ENCODE results near the gene RAMP2. TPM values are rescaled to one million over a fixed set of nuclear protein-coding genes. Genes with fewer than 3 reads are reported as not detected.

Gene RAMP2
- total RNA-seq, 1 donor from 2014 or later = 8.3 TPM

- Mint-ChIP-seq H3K9me3 (no peaks in the 10 kb centered on the region), H3K4me1 (ENCODE audit: unreplicated experiment) (peaks cover 6% of the 10 kb centered on the region), H3K27ac (peak within 1 kb of the TSS; percentile 57), H3K36me3 (peaks cover 6% of the 10 kb centered on the region), H3K4me3 (peak within 1 kb of the TSS; percentile 80), H3K27me3 (peaks cover 36% of the 10 kb centered on the region)
- TF ChIP-seq CTCF (conservative IDR thresholded peaks at IDR 0.05) = no peak
- DNase-seq (ENCODE audit: extremely low spot score, unreplicated experiment) = no peak
Measured at GRCh38 chr17:42779936-42780850, 19.2 kb downstream of the RAMP2 start, which contains the start of gene WNK4. Gene WNK4 (plus strand): TSS chr17:42780610. CDS start chr17:42780699, 89 bp downstream.

GRCh38 chr17:42780851-42781638 lies 20.0 kb downstream of the RAMP2 start:
- peaks cover 6% of the 10 kb centered on the region for H3K4me1 Mint-ChIP-seq (ENCODE audit: unreplicated experiment)
- no peak overlapping the region for H3K27ac Mint-ChIP-seq
- H3K36me3 Mint-ChIP-seq = peaks cover 6% of the 10 kb centered on the region
- H3K9me3 Mint-ChIP-seq = no peaks in the 10 kb centered on the region
- H3K4me3 Mint-ChIP-seq = peak overlapping the region; percentile 80
- no peak for TF ChIP-seq CTCF (conservative IDR thresholded peaks at IDR 0.05)
- DNase-seq (ENCODE audit: extremely low spot score, unreplicated experiment) = no peak
- H3K27me3 Mint-ChIP-seq = peaks cover 42% of the 10 kb centered on the region

GRCh38 chr17:42781639-42782165 lies 20.7 kb downstream of the RAMP2 start:
- no peaks in the 10 kb centered on the region for H3K9me3 Mint-ChIP-seq
- no peak overlapping the region for H3K27ac Mint-ChIP-seq
- TF ChIP-seq CTCF (conservative IDR thresholded peaks at IDR 0.05) = no peak
- DNase-seq (ENCODE audit: extremely low spot score, unreplicated experiment) = no peak
- H3K4me3 Mint-ChIP-seq = peak overlapping the region; percentile 80
- H3K4me1 Mint-ChIP-seq (ENCODE audit: unreplicated experiment) = peaks cover 6% of the 10 kb centered on the region
- H3K36me3 Mint-ChIP-seq = peaks cover 6% of the 10 kb centered on the region
- peaks cover 42% of the 10 kb centered on the region for H3K27me3 Mint-ChIP-seq

- Mint-ChIP-seq H3K9me3 (no peaks in the 10 kb centered on the region), H3K27ac (no peak overlapping the region), H3K27me3 (peaks cover 47% of the 10 kb centered on the region), H3K4me3 (peak overlapping the region; percentile 62), H3K36me3 (peaks cover 6% of the 10 kb centered on the region), H3K4me1 (ENCODE audit: unreplicated experiment) (peaks cover 6% of the 10 kb centered on the region)
- TF ChIP-seq CTCF (conservative IDR thresholded peaks at IDR 0.05) = no peak
- DNase-seq (ENCODE audit: extremely low spot score, unreplicated experiment) = no peak
Measured at GRCh38 chr17:42782166-42783061, 21.4 kb downstream of the RAMP2 start.
